NCI-H226 (cell line): Measurements from ENCODE around the gene CD46.

Experiments
- DNase-seq: peaks from one replicate; pipeline ENCODE4 v3.0.0-alpha.2; 2015

Gene CD46

DNA sequence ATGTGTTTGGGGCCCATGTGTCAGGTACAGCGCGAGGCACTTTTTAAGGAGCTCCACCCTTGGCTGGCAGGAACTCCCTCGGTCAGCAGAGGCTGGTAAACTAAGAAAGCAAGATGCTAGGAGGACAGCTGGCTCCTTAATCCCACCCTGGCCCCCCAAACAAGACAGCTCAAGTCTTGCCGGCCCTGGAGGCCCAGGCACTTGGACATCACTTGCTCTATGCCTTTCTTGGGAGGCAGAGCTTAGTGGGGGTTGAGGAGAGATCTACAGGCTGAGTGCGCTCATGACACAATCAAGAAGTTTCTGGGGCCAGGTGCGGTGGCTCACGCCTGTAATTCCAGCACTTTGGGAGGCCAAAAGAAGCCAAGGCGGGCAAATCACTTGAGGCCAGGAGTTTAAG, 80.9 kb downstream of the CD46 start:
- no peak for DNase-seq

DNA sequence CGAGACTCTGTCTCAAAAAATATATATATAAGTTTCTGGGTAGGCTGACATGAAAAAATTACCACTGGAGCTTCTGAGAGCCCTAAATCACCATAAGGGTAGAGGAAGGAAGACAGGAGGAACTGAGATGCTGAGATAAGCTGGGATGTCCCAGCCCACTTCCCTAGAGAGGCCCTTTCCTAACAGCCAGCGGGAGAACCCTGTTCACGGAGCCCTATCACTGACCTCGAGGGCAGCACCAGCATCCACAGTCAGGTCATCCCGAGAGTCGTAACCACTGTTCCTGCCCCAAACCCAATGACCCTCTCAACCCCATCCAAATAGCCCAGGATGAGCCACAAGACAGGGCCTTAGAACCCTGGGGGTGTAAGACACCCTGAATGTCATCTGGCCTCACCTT, 81.5 kb downstream of the CD46 start:
- DNase-seq, result no peak

DNA sequence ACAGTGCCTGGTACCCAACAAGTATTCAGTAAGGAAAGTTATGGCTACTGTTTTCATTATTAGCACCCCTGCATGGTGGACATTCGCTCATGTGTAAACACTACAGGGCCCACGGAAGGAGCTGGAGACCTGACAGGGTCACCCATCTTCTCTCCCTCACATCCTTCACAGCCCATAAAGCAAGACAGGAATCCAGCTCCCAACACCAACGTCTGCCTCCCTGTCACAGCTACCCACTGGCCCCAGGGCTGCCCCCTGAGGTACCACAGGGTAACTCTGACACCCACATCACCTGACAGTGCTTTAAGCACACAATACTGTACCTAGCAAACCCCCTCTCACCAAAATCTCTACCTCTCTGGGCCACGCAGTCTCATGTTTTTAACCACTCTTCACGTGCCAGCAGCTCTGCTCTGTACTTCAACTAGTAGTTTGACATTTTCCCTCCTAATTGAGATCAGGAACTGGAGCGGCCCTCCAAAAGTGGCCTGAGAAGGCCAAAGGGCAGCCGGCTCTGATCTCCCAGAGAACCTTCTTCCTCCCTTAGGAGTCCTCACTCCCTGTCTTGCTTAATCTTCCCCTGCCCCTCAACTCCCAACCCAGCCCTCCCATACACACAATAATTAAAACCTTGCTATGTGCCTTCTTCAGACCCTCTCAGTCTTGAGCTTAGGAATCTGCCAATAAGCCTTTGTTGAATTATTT, 82.3 kb downstream of the CD46 start:
- DNase-seq, result no peak

DNA sequence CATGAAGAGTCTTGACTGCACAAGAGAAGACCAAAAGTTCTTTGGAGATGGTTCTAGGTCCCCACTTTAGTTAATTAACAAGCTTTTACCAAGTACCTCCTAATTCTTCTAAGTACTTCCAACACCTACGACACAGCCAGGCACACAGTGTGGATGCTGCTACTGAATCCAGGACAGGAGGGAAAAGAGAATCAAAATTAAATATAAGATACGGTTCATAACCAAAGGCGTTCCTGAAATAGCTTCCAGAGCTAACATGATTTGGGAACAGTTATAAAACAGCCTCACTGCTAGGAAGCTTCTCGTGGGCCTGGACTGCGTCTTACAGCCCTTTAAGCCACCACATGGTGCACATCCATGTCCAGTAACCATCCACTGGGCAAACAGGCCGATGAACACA, 84.1 kb downstream of the CD46 start:
- no peak for DNase-seq

DNA sequence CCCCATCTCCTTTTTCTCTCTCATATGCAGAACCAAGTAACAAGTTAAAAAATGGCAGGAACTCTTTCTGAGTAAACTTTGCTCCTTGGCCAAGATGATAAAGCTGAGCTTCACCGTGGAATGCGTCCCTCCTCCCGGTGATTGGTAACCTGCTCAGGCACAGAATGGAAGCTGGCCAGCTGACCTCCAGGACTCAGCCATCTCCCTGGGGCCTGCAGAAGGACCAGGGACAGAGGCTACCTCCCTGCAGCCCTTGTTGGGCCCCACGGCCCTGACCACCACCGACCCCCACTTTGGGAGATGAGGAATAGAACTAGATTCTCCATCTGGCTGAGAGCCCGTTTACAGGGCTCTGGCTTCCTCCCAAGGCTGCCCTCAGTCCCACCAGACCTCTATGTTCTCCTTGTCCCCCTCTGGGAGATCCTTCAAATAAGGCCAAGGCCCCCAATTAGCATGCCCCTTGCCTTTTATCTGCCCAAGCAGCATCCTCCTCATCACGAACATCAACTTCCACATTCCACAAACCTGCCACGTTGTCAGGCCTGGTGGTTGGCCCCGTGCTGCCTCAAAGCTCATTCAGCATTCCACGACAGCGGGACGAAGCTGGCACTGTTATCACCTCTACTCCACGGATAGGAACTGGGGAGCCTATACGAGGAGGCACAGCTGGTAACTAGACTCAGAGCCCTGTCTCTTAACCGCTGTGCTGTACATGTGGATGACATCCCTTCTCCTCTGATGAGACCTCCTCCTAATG, 84.9 kb downstream of the CD46 start:
- DNase-seq, result no peak

DNA sequence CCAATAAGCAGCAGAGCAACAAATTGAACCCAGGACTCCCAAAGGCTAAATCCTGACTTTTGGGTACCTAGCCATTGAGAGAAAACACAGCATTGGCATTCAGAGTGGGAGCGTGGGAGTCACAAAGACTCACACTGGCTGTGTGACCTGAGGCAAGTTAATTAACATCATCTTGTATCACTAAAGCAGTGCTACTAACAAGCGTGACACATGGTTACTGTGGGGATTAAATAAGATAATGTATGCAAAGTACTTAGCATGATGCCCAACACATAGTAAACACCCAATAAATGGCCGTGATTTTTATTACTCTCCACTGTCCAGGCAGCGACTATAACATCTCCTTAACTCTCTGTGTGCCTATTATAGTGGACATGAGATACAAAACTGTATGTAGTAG, 85.8 kb downstream of the CD46 start:
- DNase-seq, result no peak

DNA sequence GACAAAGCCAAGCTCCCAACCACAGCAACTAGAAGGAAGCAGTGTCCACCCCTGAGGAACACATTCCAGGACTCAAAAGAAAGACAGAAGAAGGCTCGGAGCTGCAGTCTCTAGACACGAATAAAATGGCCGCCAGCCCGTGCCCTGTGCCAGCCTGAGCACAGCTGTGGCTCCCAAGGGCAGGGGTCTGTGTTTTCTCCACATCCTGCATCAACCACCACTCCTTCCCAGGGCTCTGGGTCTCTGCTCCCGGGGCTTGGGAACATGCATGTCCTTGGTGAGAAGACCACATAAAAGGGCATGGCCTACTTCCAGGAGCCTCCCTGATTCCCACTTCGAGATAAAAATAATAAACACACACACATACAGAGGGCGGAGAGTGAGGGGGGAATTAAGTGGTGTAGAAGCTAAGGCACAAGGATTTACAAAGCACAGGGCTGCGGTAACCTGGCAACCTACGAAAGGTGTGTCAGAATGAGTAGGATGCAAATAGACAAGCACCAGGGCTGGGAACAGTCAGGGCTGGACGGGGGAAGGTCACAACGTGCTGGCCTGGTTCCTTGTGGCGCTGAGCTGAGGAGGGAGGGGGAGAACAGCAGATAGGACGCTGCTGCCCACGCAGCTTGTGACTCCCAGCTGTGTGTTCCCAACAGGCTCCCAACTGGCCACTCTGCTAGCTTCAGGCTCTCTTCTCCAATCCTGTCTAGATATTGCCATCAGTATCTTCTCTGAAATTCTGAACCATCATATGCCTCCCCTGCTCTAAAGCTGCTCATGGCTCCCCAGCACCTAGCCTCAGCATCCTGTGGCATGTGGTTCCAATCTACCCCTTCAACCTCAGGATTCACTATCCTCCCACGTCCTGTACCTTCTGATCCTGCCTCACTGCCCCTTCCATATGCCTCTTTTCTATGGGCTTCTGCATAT, 86.6 kb downstream of the CD46 start:
- DNase-seq, result no peak

DNA sequence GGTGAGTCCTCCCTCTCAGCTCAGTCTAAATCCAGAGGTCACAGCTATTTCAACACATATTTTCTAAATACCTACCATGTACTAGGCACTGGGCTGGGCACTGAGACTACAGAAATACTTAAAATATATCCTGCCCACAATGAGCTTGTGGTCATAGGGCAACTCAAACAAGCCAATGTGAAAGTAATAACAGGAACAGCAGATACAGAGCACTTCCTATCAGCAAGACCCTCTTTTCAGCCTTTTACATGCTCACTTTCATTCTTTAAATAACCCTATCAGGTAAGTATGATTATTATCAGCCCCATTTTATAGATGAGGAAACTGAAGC, 87.2 kb downstream of the CD46 start:
- DNase-seq, result no peak

DNA sequence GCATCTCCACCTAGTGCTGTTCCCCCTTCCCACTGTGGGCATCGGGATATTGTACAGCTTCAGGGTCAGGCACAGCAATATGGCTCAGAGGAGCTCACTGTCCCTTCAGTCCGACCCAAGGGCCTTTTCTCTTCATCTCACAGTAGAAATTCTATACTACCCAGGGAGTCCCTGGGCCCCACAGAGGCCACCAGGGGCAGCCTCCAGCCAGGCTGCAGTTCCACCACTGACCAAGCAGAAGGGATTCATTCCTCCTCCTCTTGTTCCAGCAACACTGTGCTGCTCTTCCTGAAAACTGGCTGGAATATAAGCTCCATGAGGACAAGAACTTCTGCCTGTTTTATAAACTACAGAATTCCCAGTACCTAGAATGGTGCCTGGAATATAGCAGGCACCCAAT, 88.5 kb downstream of the CD46 start:
- DNase-seq, result no peak

DNA sequence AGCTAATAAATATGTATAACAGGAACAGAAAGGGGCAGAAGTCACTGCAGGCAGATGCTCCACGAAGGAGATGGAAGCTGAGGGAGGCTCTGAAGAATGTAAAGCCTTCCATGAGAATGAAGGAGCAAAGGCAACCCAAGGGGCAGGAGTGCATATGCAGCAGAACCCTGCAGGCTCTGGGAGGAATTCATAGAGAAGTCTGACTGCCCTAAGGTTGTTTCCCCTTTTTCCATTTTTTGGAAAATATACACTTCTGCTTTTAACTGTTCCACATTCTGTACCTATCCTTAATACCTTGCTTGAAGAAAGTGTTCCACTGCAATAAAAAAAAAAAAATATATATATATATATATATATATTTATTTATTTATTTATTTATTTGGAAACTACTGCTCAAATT, 89.4 kb downstream of the CD46 start:
- no peak for DNase-seq

DNA sequence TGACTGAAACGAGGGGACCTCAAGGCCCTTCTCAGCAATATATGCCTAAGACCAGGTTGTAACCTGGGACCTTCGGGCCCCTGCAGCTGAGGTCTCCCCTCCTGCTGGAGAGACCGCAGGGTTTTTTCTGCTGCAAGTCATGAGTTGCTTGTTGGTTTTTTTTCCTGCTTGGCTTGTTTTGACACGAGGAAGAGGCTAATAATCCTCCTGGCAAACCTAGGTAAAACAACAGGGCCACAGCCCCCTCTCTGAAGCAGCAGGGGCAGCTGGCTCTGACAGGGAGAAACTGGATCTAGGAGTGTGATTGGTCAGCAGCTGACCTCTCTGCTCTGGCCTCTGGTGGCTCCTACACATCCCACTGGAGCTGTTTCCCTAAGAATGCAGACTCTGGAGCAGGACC, 90.0 kb downstream of the CD46 start:
- no peak for DNase-seq

DNA sequence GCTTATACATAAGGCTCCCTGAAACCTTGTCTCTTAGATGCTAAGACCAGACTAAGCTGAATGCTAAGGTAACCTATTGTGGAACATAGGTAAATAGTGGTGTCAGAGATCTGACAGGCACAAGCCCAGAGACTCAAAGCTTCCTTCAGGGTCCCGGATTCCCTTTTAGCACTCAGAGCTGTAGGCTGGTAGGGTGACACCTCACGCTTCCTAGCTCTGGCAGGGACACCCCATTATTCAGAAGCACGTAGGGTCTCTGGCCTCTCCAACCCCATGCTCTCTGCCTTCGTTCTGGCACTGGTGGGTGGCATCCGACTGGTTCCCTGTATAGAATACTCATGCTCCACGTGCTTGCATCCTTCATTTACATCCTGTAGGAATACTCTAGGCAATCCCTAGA, 90.7 kb downstream of the CD46 start:
- no peak for DNase-seq

DNA sequence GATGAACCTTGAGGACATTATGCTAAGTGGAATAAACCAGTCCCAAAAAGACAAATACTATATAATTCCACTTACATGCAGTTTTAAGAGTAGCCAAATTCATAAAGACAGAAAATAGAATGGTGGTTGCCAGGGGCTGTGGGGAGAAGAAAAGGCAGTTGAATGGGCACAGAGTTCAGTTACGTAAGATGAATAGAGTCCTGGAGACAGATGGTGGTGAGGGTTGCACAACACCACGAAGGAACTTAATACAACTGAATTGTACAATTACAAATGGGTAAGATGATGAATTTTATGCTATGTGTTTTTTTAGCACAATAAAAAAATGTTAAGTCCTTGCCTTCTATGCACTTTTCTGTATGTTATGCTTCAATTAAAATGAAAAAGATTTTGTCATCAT, 92.5 kb downstream of the CD46 start:
- DNase-seq, result no peak
